A549 treated with Mapracorat at 1 μM for 4 hours (cell line): Measurements from ENCODE around the gene CCNL2. TPM values are rescaled to one million over a fixed set of nuclear protein-coding genes. Genes with fewer than 3 reads are reported as not detected.

Source experiments
- total RNA-seq: library from RNA; stranded (reverse); fragments of 200-300 nt; extraction: Qiagen RNA extraction; gene quantifications from 5 replicates; pipeline ENCODE4 v1.2.3, GENCODE V29; 2022

The CCNL2 gene
- total RNA-seq: 42.1 to 63.9 TPM (median 54.3 TPM) in 5 replicates

DNA sequence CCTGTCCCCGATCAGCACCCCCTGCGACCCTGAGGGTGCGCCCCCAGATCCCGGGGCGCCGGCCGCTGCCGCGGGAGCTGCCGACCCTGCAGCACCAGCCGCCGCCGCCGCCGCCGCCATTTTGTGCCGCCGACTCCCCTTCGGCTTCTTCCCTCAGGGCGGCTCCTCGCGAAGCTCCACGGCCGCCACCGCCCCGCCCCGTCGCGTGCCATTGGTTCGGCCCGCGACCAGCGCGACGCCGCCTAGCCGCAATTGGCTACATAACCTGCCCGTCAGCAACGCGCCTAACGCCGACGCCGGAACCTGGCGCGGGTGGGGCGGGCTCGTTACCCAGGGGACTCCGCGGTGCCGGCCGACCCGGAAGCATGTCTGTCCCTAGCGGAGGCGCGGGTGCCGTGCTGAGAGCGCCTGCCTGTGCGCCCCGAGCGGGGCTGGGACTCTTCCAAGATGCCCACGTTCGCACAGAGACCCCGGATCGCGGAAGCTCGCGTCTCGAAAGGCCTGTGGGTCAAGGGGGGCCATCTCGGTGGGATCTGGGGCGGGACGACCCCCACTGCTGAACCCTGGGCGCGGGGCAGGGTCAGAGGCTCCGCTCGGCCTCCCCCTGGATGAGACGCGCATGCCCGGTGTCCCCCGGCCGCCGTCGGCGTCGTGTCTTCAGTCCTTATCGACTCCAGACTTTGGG is at the start of gene CCNL2:
Gene CCNL2, minus strand, starts transcription at position 149 of the 685 bp plus-strand sequence. Its CDS starts 29 bp downstream, at position 120.

DNA sequence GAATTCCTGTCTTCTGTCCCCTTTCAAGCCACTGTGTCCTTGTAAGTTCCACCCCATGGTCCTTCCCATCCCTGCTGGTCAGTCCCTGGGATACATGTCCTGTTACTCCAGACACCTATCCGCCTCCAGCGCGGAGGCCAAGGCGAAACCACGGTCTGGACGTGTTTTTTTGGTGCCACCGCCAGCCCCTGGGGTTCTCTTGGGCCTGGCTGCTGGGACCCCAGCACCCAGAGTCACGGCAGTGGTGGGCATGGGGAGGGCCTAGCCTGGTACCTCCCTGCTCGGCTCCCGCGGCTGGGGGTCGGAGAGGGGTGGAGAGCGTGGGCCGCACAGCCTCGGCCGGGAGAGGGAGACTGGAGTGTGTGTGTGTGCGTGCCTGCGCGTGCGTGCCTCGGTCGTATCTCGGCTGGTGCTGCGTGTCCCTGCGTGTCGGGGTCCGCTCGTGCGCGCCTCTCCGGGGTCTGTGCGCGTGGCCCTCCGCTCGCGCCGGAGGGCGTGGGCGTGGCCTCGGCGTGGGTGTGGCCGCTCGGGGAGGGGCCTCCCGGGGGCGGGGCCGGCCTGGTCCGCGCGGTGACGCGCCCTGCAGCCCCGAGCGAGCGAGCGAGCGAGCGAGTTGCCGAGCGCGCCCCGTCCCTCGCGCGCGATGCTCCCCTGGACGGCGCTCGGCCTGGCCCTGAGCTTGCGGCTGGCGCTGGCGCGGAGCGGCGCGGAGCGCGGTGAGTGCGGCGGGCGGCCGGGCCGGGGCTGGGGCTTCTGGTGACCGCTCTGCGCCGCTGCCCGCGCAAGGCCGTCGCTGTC is 36.2 kb upstream of the CCNL2 start, which contains the start of gene VWA1:
Gene VWA1, plus strand, starts transcription at position 585 of the 798 bp plus-strand sequence. Its CDS starts 59 bp downstream, at position 644.

DNA sequence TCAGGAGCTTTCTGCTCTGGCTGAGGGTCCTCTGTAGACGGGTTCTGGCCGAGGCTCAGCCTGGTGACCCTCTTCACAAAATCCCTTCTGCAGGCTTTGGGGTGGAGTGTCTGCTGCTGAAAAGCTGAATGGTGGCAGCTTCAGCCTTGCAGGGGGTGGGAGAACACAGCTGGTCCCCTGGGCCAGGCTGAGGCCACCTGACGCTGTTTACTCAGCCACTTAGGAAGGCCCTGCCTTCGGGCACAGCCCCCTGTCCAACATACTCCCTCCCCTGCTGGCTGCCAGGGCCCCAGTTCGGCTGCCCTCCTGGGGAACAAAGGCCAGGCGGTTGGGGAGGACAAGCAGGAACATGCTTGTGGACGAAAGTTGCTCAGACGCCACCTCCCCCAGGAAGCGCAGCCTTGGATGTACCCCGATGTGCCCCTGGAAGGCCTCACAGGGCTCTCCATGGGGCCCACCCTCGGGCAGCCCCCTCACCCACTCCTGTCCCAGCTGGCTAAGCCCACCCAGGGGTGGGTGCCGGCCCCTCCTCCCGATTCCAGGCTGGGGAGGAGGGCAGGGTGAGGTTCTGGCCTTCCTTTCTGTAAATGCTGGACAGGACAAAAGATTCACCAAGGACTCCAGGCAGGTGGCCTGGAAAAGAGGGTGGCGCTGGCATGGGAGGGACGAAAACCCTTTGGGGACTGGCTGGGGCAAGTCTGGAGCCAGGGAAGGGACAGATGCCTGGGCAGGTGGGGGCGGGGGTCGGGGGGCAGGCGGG is 22.2 kb upstream of the CCNL2 start, which contains the start of gene ANKRD65:
Gene ANKRD65, minus strand, starts transcription at position 130 of the 760 bp plus-strand sequence. CDS start 271 bp downstream, outside the sequence.

DNA sequence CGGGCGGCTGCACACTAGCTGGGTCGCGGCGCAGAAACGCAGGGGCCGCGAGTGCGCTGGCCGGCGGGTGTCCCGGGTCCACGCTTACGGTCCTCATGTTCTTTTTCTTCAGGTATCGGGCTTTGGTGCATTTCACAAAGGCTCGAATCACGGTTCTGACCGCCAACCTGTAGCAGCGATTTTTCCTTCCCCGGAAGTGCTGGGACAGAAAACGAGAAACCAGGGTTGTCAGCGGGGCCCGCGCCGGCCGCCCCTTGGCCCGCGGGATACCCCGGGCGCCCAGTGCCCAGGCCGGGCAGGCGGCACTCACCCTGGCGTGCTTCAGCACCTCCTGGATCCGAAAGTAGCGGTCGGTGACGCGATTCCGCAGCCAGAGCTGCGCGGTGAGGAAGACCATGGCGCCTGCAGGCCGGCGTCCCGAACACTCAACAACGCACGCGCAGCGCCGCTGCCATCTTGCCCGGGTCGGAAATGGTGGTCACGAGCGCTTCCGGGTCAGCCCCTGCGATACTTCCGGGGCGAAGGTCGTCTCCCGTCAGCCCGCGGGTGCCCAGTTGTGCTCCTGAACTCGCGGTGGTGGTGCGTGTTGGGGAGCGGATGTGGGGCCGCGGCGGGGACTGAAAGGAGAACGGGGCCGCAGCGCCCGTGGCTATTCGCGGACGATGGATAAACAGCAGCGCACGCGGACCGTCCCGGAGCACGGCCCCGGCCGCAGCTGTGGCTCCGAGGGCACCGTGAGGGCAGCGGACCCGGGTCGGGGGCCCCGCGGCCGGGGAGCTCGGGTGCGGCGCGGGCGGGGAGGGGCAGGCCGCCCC is 7.9 kb upstream of the CCNL2 start, which contains the start of gene MRPL20:
Gene MRPL20, minus strand, starts transcription at position 473 of the 815 bp plus-strand sequence. Its CDS starts 76 bp downstream, at position 397.

DNA sequence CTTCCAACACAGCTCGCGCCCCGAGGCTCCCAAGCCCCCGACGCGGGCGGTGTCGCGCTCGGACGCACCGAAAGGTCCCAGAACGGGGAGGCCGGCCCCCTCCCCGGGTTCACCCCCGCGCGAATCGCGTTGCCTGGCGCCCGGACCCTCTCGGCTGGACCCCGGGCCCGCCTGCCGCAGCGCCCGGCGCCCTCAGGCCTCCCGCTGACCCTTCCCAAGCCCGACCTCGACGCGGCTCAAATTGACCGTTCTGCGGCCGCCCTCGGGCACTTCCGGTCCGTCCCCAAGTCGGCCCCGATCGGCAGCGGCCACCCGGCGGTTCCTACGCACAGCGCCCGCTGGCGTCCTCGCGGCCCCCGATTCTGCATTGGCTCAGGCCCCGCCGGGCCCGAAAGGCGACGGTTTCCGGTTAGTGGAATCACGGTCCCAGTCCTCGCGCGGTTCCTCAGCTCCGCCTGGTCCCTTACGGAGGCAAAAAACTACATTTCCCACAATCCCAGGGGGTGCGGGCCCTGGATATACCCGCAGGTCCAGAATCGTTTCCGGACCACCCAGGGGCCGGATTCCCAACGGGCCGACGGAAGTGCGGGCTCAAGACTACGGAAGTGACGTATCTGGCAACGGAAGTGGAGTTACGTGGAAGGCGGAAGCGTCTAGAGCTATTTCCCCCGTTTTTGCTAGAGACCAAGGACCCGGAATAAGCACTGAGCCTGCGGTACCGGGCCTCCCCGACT is 24.0 kb downstream of the CCNL2 start, which contains the start of gene AURKAIP1:
Gene AURKAIP1, minus strand, starts transcription at position 279 of the 734 bp plus-strand sequence. CDS start 451 bp downstream, outside the sequence.

DNA sequence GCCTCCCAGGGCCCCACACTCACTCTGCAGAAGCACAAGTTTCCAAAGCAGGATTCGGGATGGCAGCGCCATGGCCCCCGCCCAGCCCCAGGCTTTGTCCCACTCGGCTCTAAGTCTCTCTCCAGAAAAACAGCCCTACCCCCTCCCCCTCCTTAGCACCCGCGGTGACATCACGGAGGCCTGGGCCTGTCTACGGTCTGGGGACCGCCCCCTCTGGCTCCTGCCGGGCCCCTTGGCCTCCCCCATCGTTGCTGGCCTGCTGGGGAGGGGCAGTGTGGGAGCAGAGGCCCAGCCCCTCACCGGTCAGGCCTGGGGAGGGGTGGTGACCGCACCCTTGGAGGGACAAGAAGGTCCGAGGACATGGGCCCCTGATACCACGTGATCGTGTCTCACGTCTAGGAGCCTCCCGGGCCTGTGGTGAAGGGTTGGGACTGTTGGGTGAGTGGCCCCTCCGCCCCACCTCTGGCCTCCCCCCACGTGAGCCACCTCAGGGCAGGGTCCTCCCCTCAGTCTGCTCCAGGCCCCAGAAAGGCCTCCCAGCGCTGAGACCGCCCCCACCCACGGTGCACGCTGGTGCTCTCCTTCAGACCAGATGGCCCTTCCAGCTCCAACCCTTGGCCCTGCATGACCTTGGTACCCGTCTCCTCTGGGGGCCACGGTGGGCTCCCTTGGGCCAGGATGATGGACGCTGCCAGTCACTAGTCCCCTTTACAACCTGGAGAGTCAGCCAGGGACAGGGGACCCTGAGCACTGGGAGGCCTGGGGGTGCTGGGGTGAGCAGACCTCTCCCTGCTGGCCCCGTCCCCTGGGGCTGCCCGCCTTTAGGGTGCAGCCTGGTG is 40.5 kb downstream of the CCNL2 start, which contains the start of gene MXRA8:
Gene MXRA8, minus strand, starts transcription at position 123 of the 839 bp plus-strand sequence. Its CDS starts 51 bp downstream, at position 72.

DNA sequence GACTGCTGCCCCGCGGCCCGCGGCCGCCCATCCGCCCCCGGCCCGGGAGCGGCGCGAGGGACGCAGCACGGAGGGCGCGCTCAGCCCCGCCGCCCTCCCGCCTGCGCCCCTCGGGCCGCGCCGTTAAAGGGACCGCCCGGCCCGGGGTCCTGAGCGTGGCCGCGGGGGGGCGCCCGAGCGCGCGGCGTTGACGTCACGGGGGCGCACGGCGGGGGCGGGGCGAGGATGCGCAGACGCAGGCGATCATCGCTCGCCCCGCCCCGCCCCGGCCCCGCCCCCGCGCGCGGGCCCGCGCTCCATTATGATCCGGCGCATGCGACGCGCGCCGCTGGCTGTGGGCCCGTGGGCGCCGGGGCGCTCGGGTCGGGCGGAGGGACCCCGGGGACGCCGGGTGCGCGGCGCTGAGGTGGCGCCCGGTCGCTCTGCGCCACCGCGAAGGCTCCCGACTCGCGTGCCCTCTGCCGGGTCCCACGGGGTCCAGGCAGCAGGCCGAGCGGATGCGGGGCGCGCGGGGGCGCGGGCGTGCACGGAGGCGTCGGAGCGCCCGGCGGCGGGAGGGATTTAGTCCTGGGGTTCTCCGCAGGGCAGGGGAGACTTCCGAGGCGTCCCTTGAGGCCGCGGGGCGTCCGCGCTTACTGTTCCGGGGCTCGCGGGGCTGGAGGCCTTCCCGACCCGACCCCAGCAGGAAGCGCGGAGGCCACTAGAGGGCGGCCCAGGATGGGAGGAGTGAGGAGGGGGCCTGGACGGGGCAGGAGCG is 49.7 kb downstream of the CCNL2 start, which contains the start of gene DVL1:
Gene DVL1, minus strand, starts transcription at position 163 of the 757 bp plus-strand sequence. CDS start 353 bp downstream, outside the sequence.

Other genes with a start within 250 kb of the CCNL2 start
- not detected in 5 replicates for gene TTLL10, start 225.5 kb downstream of the CCNL2 start, total RNA-seq
- gene TNFRSF18, start 192.7 kb downstream of the CCNL2 start, total RNA-seq: 0.15 to 0.25 TPM (median 0.15 TPM) in 3 of 5 replicates, not detected in the others
- 0.11 to 0.19 TPM (median 0.14 TPM) in 3 of 5 replicates, not detected in the others for gene TNFRSF4, start 185.2 kb downstream of the CCNL2 start, total RNA-seq
- gene SDF4, start 167.3 kb downstream of the CCNL2 start, total RNA-seq: 101 to 136 TPM (median 127 TPM) in 5 replicates
- 9.8 to 19.7 TPM (median 18.1 TPM) in 5 replicates for gene B3GALT6, start 167.1 kb downstream of the CCNL2 start, total RNA-seq
- 0.80 to 2.0 TPM (median 1.6 TPM) in 5 replicates for gene C1QTNF12, start 152.6 kb downstream of the CCNL2 start, total RNA-seq
- gene UBE2J2, start 125.5 kb downstream of the CCNL2 start, total RNA-seq: 34.9 to 47.9 TPM (median 46.3 TPM) in 5 replicates
- gene SCNN1D, start 118.9 kb downstream of the CCNL2 start, total RNA-seq: 0.55 to 1.4 TPM (median 1.1 TPM) in 5 replicates
- gene ACAP3, start 91.4 kb downstream of the CCNL2 start, total RNA-seq: 7.7 to 20.8 TPM (median 16.8 TPM) in 5 replicates
- gene PUSL1, start 90.7 kb downstream of the CCNL2 start, total RNA-seq: 15.3 to 25.8 TPM (median 22.7 TPM) in 5 replicates
- 44.9 to 66.1 TPM (median 60.9 TPM) in 5 replicates for gene INTS11, start 74.7 kb downstream of the CCNL2 start, total RNA-seq
- gene CPTP, start 74.5 kb downstream of the CCNL2 start, total RNA-seq: 15.0 to 22.7 TPM (median 22.0 TPM) in 5 replicates
- 0.14 to 0.30 TPM (median 0.16 TPM) in 5 replicates for gene TAS1R3, start 68.1 kb downstream of the CCNL2 start, total RNA-seq
- 38.7 to 77.6 TPM (median 66.9 TPM) in 5 replicates for gene DVL1, start 49.9 kb downstream of the CCNL2 start, total RNA-seq
- 0.19 to 0.46 TPM (median 0.32 TPM) in 4 of 5 replicates, not detected in the other for gene MXRA8, start 40.8 kb downstream of the CCNL2 start, total RNA-seq
- gene AURKAIP1, start 24.1 kb downstream of the CCNL2 start, total RNA-seq: 107 to 186 TPM (median 170 TPM) in 5 replicates
- 130 to 166 TPM (median 137 TPM) in 5 replicates for gene MRPL20, start 8.0 kb upstream of the CCNL2 start, total RNA-seq
- 0.07 to 0.19 TPM in 2 of 5 replicates, not detected in the others for gene ANKRD65, start 21.9 kb upstream of the CCNL2 start, total RNA-seq
- 3.6 to 14.7 TPM (median 14.1 TPM) in 5 replicates for gene VWA1, start 36.4 kb upstream of the CCNL2 start, total RNA-seq
- not detected in 5 replicates for gene ATAD3C, start 50.4 kb upstream of the CCNL2 start, total RNA-seq
- gene ATAD3B, start 72.4 kb upstream of the CCNL2 start, total RNA-seq: 1.2 to 3.6 TPM (median 3.0 TPM) in 5 replicates
- gene ATAD3A, start 112.8 kb upstream of the CCNL2 start, total RNA-seq: 28.1 to 41.2 TPM (median 37.2 TPM) in 5 replicates
- gene TMEM240, start 141.3 kb upstream of the CCNL2 start, total RNA-seq: 0.24 to 1.1 TPM (median 0.32 TPM) in 5 replicates
- gene SSU72, start 175.5 kb upstream of the CCNL2 start, total RNA-seq: 90.7 to 106 TPM (median 100 TPM) in 5 replicates
- 5.8 to 8.8 TPM (median 8.1 TPM) in 5 replicates for gene FNDC10, start 200.8 kb upstream of the CCNL2 start, total RNA-seq
- 7.2 to 20.5 TPM (median 19.5 TPM) in 5 replicates for gene MIB2, start 216.2 kb upstream of the CCNL2 start, total RNA-seq
- 0.18 to 1.2 TPM (median 0.64 TPM) in 5 replicates for gene MMP23B, start 232.8 kb upstream of the CCNL2 start, total RNA-seq